Mucosa of stomach (tissue), 1 donor: ENCODE measurements around the gene ABLIM1.

ENCODE experiments used
- H3K27me3 ChIP-seq: one replicate; pipeline ENCODE4 v1.7.0; 2013; ENCODE audit warnings: mild to moderate bottlenecking, low read length; ENCODE audit not compliant: control insufficient read depth, insufficient read depth
- H3K36me3 ChIP-seq: one replicate; pipeline ENCODE4 v1.7.0; 2013; ENCODE audit warnings: low read length; ENCODE audit not compliant: control insufficient read depth, insufficient read depth
- H3K4me1 ChIP-seq: one replicate; pipeline ENCODE4 v1.7.0; 2013; ENCODE audit warnings: mild to moderate bottlenecking, low read length; ENCODE audit not compliant: control insufficient read depth, insufficient read depth
- H3K4me3 ChIP-seq: one replicate; pipeline ENCODE4 v1.7.0; 2013; ENCODE audit warnings: low read length
- H3K9ac ChIP-seq: one replicate; pipeline ENCODE4 v1.7.0; 2013; ENCODE audit warnings: mild to moderate bottlenecking, low read length, moderate library complexity
- H3K9me3 ChIP-seq: one replicate; pipeline ENCODE4 v1.7.0; 2013; ENCODE audit warnings: mild to moderate bottlenecking, low read length, moderate library complexity; ENCODE audit not compliant: control insufficient read depth
- donor health status: Pancreatic carcinoma.

Gene ABLIM1

DNA sequence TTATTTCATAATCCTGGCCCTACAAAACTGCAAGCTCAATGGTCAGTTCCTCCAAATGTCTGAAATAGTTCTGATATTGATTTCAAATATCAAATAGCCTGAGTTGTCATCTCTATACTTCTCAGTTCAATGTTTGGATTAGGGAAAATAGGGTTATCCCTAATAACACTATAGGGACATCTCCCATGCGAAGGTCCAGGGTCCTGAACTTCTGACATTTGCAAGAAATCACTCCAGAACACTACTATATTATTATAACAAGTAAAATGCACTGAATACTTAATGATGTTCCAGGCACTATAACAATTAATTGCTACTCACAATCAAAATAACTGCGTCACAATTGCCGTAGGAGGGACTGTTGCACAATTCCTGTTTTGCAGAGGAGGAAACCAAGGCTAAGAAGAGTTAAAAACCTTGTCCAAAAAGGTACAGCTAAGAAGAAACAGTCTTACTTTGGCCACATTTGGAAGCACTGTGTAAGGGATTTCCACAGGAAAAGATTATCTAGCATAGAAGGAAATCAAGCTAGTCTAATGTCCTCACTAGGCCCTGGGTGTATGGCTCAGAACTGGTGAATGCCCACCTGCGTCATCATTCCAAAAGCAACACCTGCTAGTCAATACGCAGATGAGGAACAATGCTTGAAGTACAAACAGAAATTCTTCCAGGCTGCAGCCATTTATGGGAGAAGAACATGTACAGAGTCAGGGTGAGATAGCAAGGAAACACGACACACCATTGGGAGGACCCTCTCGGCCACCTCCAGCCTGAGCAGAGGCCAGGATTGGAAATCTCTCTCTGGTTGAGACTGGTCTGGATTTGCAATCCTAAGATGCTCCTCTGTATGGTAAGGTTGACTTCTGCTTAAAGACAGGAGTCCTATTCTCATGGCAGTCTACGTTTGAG is 48.3 kb downstream of the ABLIM1 start:
- Histone ChIP-seq H3K4me1 (peaks cover 54% of the 10 kb centered on the region), H3K9me3 (no peaks in the 10 kb centered on the region), H3K36me3 (no peaks in the 10 kb centered on the region), H3K9ac (no peak overlapping the region), H3K27me3 (no peaks in the 10 kb centered on the region), H3K4me3 (no peak overlapping the region)

DNA sequence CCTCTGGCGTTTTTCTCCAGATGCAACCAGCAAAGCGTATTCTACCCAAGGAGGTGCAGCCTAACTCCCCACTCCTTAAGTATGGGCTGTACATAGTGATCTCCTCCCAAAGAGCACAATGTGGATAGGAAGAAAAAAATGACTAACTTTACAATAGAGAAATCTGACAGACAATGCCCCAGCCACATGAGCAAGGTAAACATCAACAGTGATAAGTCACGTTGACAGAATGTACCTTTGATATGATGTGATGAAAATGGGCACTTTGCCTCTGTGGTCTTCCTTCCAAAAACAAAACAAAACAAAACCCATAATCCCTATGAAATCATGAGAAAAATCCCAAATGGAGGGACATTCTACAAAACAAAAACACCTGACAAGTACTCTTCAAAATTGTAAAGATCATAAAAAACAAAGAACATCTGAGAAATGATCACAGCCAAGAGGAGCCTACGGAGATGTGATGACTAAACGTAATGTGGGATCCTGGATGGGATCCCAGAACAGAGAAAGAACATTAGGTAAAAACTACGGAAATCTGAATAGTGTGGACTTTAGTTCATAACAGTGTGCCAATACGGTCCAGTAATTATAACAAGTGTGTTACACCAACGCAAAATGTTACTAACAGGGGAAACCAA is 50.6 kb downstream of the ABLIM1 start:
- H3K4me1 ChIP-seq = peaks cover 42% of the 10 kb centered on the region
- no peak overlapping the region for H3K9ac ChIP-seq
- H3K4me3 ChIP-seq = no peak overlapping the region
- H3K27me3 ChIP-seq = no peaks in the 10 kb centered on the region
- no peaks in the 10 kb centered on the region for H3K9me3 ChIP-seq
- no peaks in the 10 kb centered on the region for H3K36me3 ChIP-seq

DNA sequence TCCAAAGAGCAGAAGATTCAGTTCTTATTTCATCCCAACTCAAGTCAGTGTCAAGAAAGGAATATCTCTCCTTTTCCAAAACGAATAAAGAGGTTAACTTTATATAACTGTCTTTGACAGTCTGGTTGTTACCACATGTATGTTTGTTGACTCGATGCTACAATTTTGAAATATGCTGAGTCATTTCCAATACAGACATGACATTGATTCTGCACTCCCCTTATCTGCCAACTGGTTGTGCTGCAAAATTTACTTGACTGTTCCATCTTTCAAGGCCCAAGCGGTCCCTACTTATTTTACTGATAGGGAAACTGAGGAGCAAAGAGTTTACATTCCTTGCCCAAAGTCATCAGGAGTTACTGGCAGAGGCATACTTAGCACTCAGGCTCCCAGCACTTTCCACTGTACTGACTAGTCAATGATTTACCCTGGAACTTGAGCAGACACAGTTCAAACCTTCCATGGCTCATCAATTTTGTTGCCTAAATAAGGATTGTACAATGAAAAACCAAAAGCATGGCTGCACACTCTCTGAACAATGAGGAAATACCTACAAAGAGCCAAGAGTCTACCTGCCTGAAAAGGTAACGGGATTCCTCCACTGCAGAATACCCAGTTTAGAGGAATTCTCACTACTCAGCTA is 52.8 kb downstream of the ABLIM1 start:
- no peak overlapping the region for H3K4me3 ChIP-seq
- H3K27me3 ChIP-seq = no peaks in the 10 kb centered on the region
- H3K36me3 ChIP-seq = no peaks in the 10 kb centered on the region
- peaks cover 26% of the 10 kb centered on the region for H3K4me1 ChIP-seq
- H3K9ac ChIP-seq = no peak overlapping the region
- H3K9me3 ChIP-seq = no peaks in the 10 kb centered on the region

- H3K4me3 ChIP-seq = no peak overlapping the region
- no peaks in the 10 kb centered on the region for H3K9me3 ChIP-seq
- no peak overlapping the region for H3K9ac ChIP-seq
- no peaks in the 10 kb centered on the region for H3K27me3 ChIP-seq
- H3K36me3 ChIP-seq = no peaks in the 10 kb centered on the region
- peaks cover 26% of the 10 kb centered on the region for H3K4me1 ChIP-seq
Observed at GRCh38 chr10:114604357-114605130, 53.5 kb downstream of the ABLIM1 start.

- H3K9me3 ChIP-seq = no peaks in the 10 kb centered on the region
- H3K36me3 ChIP-seq = no peaks in the 10 kb centered on the region
- no peaks in the 10 kb centered on the region for H3K27me3 ChIP-seq
- no peak overlapping the region for H3K4me3 ChIP-seq
- H3K4me1 ChIP-seq = peaks cover 26% of the 10 kb centered on the region
- H3K9ac ChIP-seq = no peak overlapping the region
Observed at GRCh38 chr10:114603948-114604347, 54.1 kb downstream of the ABLIM1 start.

- H3K27me3 ChIP-seq = no peaks in the 10 kb centered on the region
Observed at GRCh38 chr10:114603303-114603702, 54.8 kb downstream of the ABLIM1 start.

DNA sequence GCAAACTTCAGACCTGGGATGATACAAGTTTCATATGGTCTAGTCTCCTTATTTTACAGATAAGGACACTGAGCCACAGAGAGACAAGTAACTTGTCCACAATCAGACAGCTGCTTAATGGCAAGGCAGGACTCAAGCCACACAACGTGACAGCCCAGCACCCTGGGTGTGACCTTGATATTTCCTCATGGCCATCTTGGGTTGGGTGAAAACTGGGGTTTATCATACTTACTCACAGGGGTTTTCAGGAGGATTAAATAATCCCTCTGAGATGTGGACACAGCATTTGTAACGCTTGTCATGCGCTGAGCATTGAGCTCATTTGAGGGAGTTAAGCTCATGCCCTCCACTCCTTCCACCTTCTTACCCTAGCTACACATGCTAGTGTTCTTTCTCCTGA is 58.0 kb downstream of the ABLIM1 start:
- H3K27me3 ChIP-seq = no peaks in the 10 kb centered on the region
- H3K9ac ChIP-seq = no peak overlapping the region
- H3K4me3 ChIP-seq = no peak overlapping the region
- H3K36me3 ChIP-seq = no peaks in the 10 kb centered on the region
- peaks cover 13% of the 10 kb centered on the region for H3K4me1 ChIP-seq
- no peaks in the 10 kb centered on the region for H3K9me3 ChIP-seq

More at GRCh38 chr10:114603303-114603702, 54.8 kb downstream of the ABLIM1 start:
- Histone ChIP-seq H3K36me3 (no peaks in the 10 kb centered on the region), H3K9ac (no peak overlapping the region), H3K4me3 (no peak overlapping the region), H3K4me1 (peaks cover 26% of the 10 kb centered on the region), H3K9me3 (no peaks in the 10 kb centered on the region)

DNA sequence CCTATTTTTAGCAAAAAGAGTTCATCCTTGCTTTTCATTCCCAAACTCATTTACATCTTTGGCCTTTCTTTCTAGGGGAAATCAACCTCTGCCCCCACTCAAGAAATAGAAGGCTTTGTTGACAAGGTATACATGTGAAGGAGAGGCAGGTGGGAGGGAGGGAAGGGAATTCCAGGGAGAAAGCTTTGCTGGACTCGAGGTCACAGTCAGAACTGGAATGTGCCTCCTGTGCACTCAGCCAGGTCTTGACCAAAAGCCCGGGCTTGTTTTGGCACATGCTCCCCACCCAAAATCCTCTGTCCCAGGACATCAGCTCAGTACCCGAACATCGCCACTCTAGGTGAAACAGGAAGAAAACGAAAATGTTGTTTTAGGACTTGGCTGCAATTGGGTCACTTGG is 61.3 kb downstream of the ABLIM1 start:
- no peaks in the 10 kb centered on the region for H3K9me3 ChIP-seq
- H3K36me3 ChIP-seq = no peaks in the 10 kb centered on the region
- no peak overlapping the region for H3K4me3 ChIP-seq
- H3K4me1 ChIP-seq = no peaks in the 10 kb centered on the region
- no peak overlapping the region for H3K9ac ChIP-seq
- H3K27me3 ChIP-seq = no peaks in the 10 kb centered on the region

GRCh38 chr10:114593816-114594468 is 64.1 kb downstream of the ABLIM1 start:
- H3K9ac ChIP-seq = no peak overlapping the region

GRCh38 chr10:114593240-114593792 is 64.8 kb downstream of the ABLIM1 start:
- Histone ChIP-seq H3K36me3 (no peaks in the 10 kb centered on the region), H3K4me1 (no peaks in the 10 kb centered on the region), H3K4me3 (no peak overlapping the region), H3K9ac (no peak overlapping the region), H3K27me3 (no peaks in the 10 kb centered on the region), H3K9me3 (no peaks in the 10 kb centered on the region)

More at GRCh38 chr10:114593816-114594468, 64.1 kb downstream of the ABLIM1 start:
- H3K4me3 ChIP-seq = no peak overlapping the region
- no peaks in the 10 kb centered on the region for H3K36me3 ChIP-seq
- H3K9me3 ChIP-seq = no peaks in the 10 kb centered on the region
- no peaks in the 10 kb centered on the region for H3K4me1 ChIP-seq
- no peaks in the 10 kb centered on the region for H3K27me3 ChIP-seq

DNA sequence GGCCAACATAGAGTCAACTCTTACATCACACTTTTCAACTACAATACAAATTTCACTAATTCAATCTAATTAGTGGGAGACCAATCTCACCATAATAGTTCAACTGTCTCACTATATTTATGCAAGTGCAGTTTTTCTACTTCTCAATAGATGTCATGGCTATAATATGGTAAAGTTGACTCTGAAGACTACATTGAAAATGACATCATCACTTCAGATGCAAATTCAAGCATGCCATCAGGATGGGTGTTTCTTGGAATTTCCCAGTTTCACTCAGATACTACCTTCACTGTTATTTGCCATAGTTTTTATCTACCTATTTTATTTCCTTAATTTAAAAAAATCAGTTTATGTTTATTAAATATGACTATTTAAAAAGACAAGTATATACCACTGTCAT is 67.1 kb downstream of the ABLIM1 start:
- H3K9ac ChIP-seq = no peak overlapping the region
- no peaks in the 10 kb centered on the region for H3K36me3 ChIP-seq
- H3K27me3 ChIP-seq = no peaks in the 10 kb centered on the region
- H3K9me3 ChIP-seq = no peaks in the 10 kb centered on the region
- H3K4me3 ChIP-seq = no peak overlapping the region
- H3K4me1 ChIP-seq = no peaks in the 10 kb centered on the region
